C4-2B (cell line): Measurements from ENCODE around the gene TUBA4B.

ENCODE experiments used
- ZFX ChIP-seq: fragments of 450-650 bp; IDR thresholded peaks from 2 replicates; pipeline ENCODE4 v1.6.1; 2017
- TF ChIP-seq, protein P1 (sequence below): fragments of 450-650 bp; conservative IDR thresholded peaks from 2 replicates; pipeline ENCODE4 v1.5.1; 2017; ENCODE audit warnings: mild to moderate bottlenecking

DNA sequence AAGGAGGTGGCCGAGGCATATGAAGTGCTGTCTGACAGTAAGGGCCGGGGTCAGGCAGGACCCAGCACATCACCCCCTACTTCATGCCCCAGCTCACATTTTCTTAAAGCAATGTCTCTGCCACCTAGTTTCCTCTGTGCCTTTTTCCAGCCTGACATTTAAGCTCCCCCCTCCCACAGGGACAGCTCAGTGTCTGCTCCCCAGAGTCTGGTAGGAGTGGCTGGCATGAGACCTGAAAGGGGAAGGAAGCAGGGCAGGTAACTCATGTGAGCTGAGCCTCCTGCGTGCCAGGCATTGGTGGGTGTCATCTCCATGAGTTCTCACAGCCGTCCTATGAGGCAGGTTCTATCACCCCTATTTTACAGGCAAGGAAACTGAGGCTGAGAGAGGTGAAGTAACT is 27.6 kb downstream of the TUBA4B start:
- TF ChIP-seq, protein P1, sequence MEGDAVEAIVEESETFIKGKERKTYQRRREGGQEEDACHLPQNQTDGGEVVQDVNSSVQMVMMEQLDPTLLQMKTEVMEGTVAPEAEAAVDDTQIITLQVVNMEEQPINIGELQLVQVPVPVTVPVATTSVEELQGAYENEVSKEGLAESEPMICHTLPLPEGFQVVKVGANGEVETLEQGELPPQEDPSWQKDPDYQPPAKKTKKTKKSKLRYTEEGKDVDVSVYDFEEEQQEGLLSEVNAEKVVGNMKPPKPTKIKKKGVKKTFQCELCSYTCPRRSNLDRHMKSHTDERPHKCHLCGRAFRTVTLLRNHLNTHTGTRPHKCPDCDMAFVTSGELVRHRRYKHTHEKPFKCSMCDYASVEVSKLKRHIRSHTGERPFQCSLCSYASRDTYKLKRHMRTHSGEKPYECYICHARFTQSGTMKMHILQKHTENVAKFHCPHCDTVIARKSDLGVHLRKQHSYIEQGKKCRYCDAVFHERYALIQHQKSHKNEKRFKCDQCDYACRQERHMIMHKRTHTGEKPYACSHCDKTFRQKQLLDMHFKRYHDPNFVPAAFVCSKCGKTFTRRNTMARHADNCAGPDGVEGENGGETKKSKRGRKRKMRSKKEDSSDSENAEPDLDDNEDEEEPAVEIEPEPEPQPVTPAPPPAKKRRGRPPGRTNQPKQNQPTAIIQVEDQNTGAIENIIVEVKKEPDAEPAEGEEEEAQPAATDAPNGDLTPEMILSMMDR, result no peak
- TF ChIP-seq ZFX, result no peak
